ENCODE data around the gene RUNX3. TPM values are rescaled to one million over a fixed set of nuclear protein-coding genes. Genes with fewer than 3 reads are reported as not detected.

RUNX3 gene
- total and polyA plus RNA-seq, 2 donors (not counting 1 experiment from before 2014, with no cell fraction given), result 0.48 to 0.66 TPM

- H2AFZ ChIP-seq (ENCODE audit: low read length), result no peak overlapping the region
- TF ChIP-seq CTCF (conservative IDR thresholded peaks at IDR 0.05 in 1 of 2, IDR thresholded peaks at IDR 0.05 in 1 of 2; ENCODE audit: low read depth in 1 of 2, low read length in 2 of 2) (no peak), EZH2 (IDR thresholded peaks at IDR 0.05; ENCODE audit: low read length, missing control alignments) (no peak)
- no peak overlapping the region for H3K9ac ChIP-seq (ENCODE audit: insufficient read depth, low read length)
- no peaks in the 10 kb centered on the region for H3K36me3 ChIP-seq (ENCODE audit: control insufficient read depth, insufficient read depth, low read length)
- H3K4me1 ChIP-seq (ENCODE audit: control insufficient read depth, extremely low read depth, insufficient read depth, low read length), result no peaks in the 10 kb centered on the region
- no peak overlapping the region for H3K27ac ChIP-seq (ENCODE audit: insufficient read depth, low read length)
- H3K4me2 ChIP-seq (ENCODE audit: extremely low read depth, insufficient read depth, low read length), result no peak overlapping the region
- peaks cover 7% of the 10 kb centered on the region for H3K27me3 ChIP-seq (ENCODE audit: control insufficient read depth, insufficient read depth, low read length)
- H3K4me3 ChIP-seq (replicated peaks in 1 of 4; ENCODE audit: control extremely low read depth in 1 of 4, insufficient read depth in 1 of 4, low read depth in 3 of 4, low read length in 4 of 4), result no peak overlapping the region
- H4K20me1 ChIP-seq (ENCODE audit: control insufficient read depth, extremely low read depth, insufficient read depth, low read length), result peaks cover 1% of the 10 kb centered on the region
- H3K79me2 ChIP-seq (ENCODE audit: control insufficient read depth, insufficient read depth, low read length), result no peaks in the 10 kb centered on the region
- H3K9me3 ChIP-seq (ENCODE audit: control insufficient read depth, insufficient read depth, low read depth, low read length), result no peaks in the 10 kb centered on the region
- DNase-seq (ENCODE audit: low read depth in 2 of 2), result no peak
These were observed 9.1 kb upstream of the RUNX3 start for GRCh38 chr1:24939040-24939674.

GRCh38 chr1:24938276-24938675 lies 8.2 kb upstream of the RUNX3 start:
- Histone ChIP-seq H3K27ac (ENCODE audit: insufficient read depth, low read length) (no peak overlapping the region), H3K4me1 (ENCODE audit: control insufficient read depth, extremely low read depth, insufficient read depth, low read length) (no peaks in the 10 kb centered on the region), H3K9ac (ENCODE audit: insufficient read depth, low read length) (no peak overlapping the region), H3K79me2 (ENCODE audit: control insufficient read depth, insufficient read depth, low read length) (no peaks in the 10 kb centered on the region), H3K4me3 (replicated peaks in 1 of 4; ENCODE audit: control extremely low read depth in 1 of 4, insufficient read depth in 1 of 4, low read depth in 3 of 4, low read length in 4 of 4) (no peak overlapping the region), H3K4me2 (ENCODE audit: extremely low read depth, insufficient read depth, low read length) (no peak overlapping the region), H3K36me3 (ENCODE audit: control insufficient read depth, insufficient read depth, low read length) (no peaks in the 10 kb centered on the region), H3K9me3 (ENCODE audit: control insufficient read depth, insufficient read depth, low read depth, low read length) (no peaks in the 10 kb centered on the region), H4K20me1 (ENCODE audit: control insufficient read depth, extremely low read depth, insufficient read depth, low read length) (peaks cover 1% of the 10 kb centered on the region), H2AFZ (ENCODE audit: low read length) (no peak overlapping the region), H3K27me3 (ENCODE audit: control insufficient read depth, insufficient read depth, low read length) (peaks cover 7% of the 10 kb centered on the region)
- TF ChIP-seq CTCF (conservative IDR thresholded peaks at IDR 0.05 in 1 of 2, IDR thresholded peaks at IDR 0.05 in 1 of 2; ENCODE audit: low read depth in 1 of 2, low read length in 2 of 2) (no peak), EZH2 (IDR thresholded peaks at IDR 0.05; ENCODE audit: low read length, missing control alignments) (no peak)
- no peak for DNase-seq (ENCODE audit: low read depth in 2 of 2)

GRCh38 chr1:24936684-24937083 lies 6.6 kb upstream of the RUNX3 start:
- H3K4me3 ChIP-seq (replicated peaks in 1 of 4; ENCODE audit: control extremely low read depth in 1 of 4, insufficient read depth in 1 of 4, low read depth in 3 of 4, low read length in 4 of 4), result no peak overlapping the region
- no peak overlapping the region for H2AFZ ChIP-seq (ENCODE audit: low read length)
- no peaks in the 10 kb centered on the region for H3K79me2 ChIP-seq (ENCODE audit: control insufficient read depth, insufficient read depth, low read length)
- no peak overlapping the region for H3K9ac ChIP-seq (ENCODE audit: insufficient read depth, low read length)
- H3K4me2 ChIP-seq (ENCODE audit: extremely low read depth, insufficient read depth, low read length), result no peak overlapping the region
- no peaks in the 10 kb centered on the region for H3K4me1 ChIP-seq (ENCODE audit: control insufficient read depth, extremely low read depth, insufficient read depth, low read length)
- no peak for DNase-seq (ENCODE audit: low read depth in 2 of 2)
- TF ChIP-seq EZH2 (IDR thresholded peaks at IDR 0.05; ENCODE audit: low read length, missing control alignments), result no peak
- TF ChIP-seq CTCF (conservative IDR thresholded peaks at IDR 0.05 in 1 of 2, IDR thresholded peaks at IDR 0.05 in 1 of 2; ENCODE audit: low read depth in 1 of 2, low read length in 2 of 2), result no peak
- H3K36me3 ChIP-seq (ENCODE audit: control insufficient read depth, insufficient read depth, low read length), result no peaks in the 10 kb centered on the region
- peaks cover 19% of the 10 kb centered on the region for H3K27me3 ChIP-seq (ENCODE audit: control insufficient read depth, insufficient read depth, low read length)
- no peak overlapping the region for H3K27ac ChIP-seq (ENCODE audit: insufficient read depth, low read length)
- no peaks in the 10 kb centered on the region for H3K9me3 ChIP-seq (ENCODE audit: control insufficient read depth, insufficient read depth, low read depth, low read length)
- peaks cover 1% of the 10 kb centered on the region for H4K20me1 ChIP-seq (ENCODE audit: control insufficient read depth, extremely low read depth, insufficient read depth, low read length)

Measured in fibroblast of lung (primary cell).